ENCODE results near the gene CITED4.
A peak's percentile ranks its signal among the peaks of the same experiment; 100 is the strongest.

CITED4 gene

DNA sequence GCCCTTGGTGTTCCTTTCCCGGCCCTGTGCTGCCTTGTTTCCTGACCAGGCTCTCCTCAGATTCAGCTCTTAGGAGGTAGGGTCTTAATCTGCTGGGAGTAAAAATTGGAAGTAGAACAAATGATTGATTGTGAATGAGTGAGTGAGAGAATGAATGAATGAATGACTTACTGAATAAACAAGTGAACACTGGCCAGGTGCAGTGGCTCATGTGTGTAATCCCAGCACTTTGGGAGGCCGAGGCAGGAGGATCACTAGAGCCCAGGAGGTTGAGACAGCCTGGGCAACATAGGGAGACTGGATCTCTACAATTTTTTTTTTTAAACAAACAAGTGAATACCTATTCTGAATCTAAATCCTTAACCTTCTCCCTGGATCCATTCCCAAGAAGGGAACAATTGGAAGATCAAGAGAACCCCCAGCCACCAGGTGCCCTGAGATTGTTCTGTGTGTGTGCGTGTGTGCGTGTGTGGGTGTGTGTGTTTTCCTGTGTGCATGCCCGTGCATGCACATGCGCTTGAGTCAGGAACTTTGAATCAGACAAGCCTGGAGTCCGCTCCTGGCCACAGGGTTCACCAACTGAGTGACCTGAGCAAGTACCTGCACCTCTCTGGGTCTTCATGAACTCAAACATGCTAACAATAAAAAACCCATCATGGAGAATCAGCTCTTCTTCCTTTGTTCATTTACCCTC lies 24.3 kb upstream of the CITED4 start:
- no peak for DNase-seq

- DNase-seq: no peak
Observed at GRCh38 chr1:40884055-40884795, 22.1 kb upstream of the CITED4 start.

DNA sequence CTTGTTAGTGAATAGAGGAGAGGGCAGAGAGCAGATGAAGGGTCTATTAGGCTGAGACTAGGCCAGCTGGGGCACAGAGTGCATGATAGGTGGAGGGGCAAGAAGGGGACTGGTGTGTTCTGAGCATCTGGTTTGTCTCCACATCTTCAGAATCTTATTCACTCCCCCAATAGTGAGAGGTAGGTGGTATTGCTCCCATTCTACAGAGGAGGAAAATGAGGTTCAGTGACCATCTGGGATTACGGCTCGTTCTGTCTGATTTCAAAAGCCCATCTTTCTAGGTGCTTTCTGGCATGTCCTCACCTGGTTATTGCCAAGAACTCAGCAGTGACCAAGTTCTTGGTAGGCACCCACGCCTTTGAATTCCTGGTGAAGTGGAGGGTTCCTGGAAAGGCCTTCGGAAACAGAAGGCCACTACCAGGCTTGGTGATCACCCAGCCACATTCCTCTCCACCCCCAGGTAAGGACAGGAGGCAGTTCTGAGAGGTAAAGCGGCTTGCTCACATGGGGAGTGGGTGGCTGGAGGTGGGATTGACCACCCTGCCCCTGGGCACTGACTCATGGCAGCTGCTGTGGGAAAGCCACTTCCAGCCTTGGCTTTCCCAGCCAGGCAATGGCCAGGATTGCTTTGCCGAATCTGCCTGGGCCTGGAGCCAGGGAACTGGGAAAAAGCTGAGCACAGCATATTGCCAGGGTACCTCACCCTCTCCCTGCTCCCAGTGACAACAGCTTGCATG lies 18.8 kb upstream of the CITED4 start:
- DNase-seq: no peak

- DNase-seq: no peak
Observed at GRCh38 chr1:40879482-40880175, 17.5 kb upstream of the CITED4 start.

GRCh38 chr1:40878906-40879305 lies 16.7 kb upstream of the CITED4 start:
- DNase-seq: no peak

DNA sequence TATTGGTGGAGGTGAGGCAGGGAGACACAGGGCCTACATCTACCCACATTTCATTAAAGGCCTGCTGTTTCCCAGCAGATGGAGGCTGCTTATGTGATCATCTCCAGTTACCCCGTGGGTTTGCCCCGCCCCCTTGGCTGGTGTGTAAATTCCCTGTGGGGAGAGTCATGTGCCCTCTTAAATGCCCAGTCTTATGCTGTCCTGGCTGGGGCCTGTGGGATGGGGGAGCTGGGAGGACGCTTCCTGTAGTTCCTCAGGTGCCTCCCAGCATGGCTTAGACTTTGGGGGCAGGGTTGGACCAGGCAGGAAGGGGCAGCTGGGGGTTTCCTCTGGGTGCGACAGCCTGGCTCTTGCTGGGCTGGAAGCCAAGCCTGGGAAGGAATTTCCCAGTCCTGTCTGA lies 15.5 kb upstream of the CITED4 start:
- peak; percentile 83 for DNase-seq

- DNase-seq: no peak
Observed at GRCh38 chr1:40876891-40877290, 14.7 kb upstream of the CITED4 start.

DNA sequence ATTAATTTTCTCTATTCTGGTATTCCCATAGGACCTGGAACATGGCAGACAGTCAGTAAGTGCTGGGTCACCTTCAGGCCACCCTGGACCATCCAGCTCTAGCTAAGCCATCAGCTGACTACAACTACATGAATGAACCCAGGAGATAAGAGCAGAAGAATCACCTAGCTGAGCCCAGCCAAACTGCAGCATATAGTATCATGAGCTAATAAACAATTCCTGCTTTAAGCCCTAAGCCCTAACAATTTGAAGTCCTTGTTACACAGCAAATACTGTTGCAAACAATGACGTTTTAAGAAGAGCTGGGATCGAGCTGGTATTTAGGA lies 14.2 kb upstream of the CITED4 start:
- DNase-seq: no peak

GRCh38 chr1:40873863-40874472 lies 11.8 kb upstream of the CITED4 start:
- no peak for DNase-seq

DNA sequence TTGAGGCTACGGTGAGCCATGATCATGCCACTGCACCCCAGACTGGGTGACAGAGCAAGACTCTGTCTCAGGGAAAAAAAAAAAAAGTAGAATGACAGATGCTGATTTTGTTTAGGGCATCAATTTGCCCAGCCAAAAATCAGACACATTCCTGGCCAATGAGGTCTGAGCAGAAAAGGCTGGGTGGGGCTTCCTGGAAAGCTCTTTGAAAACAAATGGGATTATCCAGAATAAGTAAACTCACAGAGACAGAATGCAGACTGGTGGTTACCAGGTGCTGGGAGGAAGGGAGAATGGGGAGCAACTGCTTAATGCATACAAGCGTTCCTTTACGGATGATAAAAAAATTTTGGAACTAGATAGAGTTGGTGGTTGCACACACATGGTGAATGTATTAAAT lies 10.1 kb upstream of the CITED4 start:
- DNase-seq: peak; percentile 31

GRCh38 chr1:40870135-40870728 lies 8.1 kb upstream of the CITED4 start:
- no peak for DNase-seq

- no peak for DNase-seq
Observed at GRCh38 chr1:40868051-40868723, 6.0 kb upstream of the CITED4 start.

DNA sequence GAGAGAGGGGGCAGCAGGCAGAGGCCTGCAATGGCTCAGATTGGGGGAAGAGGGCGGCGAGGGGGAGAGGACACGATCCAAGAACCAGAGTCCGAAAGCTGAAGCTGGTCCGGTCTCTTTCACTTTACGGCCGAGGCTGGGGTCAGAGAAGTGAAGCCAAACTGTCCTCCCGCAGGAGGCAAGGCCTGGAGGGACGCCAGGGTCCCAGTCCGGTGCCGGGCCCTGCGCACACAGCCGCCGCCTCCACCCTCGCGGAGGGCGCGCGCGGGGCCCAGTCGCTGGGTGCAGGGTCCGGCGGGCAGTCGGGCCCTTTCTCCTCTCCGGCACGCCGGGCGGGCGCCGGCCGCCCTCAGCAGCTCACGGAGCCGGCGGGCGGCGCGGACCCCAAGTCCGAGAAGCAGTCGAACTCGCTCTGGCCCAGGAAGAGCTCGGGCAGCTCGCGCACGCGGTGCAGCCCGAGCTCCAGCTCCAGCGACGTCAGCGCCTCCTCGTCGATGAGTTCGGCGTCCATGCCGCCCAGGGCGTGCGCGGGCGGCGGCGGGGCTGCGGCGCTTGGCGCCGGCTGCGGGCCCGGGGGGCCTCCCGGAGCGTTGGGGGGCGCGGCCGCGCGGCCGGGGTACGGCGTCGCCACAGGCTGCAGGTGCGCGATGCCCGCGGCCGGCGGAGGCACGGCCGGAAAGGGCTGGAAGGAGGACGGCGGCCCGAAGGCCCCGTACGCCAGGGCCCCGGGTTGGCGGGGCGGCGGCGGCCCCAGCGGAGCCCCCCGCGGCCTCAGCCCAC lies 749 bp downstream of the CITED4 start:
- DNase-seq: peak; percentile 39

- DNase-seq: no peak
Observed at GRCh38 chr1:40860706-40861223, 1.4 kb downstream of the CITED4 start.

GRCh38 chr1:40858856-40859416 lies 3.2 kb downstream of the CITED4 start:
- no peak for DNase-seq

- no peak for DNase-seq
Observed at GRCh38 chr1:40857737-40858136, 4.4 kb downstream of the CITED4 start.

DNA sequence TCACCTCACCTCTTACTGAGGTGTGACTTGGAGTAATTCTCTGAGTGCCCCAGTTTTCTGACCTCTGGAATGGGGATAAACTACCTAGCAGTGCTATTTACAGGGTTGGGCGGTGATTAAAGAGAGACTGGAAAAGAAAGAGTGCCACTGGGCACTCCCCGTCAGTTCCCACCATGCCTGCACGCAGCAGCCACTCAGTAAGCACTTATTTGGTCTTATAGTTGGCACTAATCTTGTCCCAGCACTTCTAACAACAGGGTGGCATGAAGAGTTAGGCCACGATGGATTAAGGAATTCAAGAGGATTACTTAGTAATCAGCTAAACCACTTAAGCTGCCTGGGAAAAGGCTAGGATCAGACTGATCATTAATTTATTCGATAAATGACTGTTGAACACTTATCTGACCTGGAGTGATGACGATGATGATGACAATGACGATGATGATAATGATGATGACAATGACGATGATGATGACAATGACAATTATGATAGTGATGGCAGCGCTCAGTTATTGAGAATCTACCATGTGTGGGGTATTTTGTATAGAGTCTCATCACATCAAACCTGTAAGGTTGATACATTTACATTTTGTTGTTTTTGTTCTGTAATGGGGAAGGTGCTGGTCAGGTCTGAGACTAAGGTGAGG lies 5.4 kb downstream of the CITED4 start:
- no peak for DNase-seq

DNA sequence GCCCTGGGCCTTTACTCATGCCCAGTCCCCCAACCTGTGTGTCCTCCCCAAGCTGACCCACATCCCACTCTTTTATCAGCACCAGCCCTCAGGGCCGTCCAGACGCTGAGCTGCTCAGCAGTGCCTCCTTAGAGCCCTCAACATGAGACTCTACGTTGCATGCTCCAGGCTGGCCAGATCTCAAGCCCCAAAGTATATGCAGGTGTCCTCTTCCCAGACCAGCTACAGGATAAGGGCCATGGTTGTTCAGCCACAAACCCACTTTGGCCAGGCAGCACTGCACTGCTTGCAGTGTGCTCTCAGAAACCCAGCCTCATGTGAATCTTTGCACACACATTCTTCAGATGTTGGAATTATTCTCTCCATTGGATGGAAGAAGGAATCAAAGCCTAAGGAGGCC lies 6.0 kb downstream of the CITED4 start:
- no peak for DNase-seq

DNA sequence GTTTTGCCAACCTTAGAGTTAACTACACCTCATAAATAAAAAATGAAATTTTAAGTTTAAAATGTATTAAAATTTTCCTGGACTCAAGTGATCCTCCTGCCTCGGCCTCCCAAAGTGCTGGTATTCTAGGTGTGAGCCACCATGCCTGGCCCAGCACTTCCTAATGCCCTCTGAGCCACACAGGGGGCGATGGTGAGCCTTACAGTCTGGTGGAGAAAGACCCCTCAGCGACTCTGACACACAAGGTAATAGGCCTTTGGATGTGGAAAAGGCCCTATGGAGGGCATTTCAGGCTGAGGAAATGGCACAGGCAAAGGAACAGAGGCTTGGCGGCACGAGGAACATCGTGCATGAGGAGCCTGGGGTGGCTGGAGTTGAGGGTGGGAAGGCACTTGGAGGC lies 6.7 kb downstream of the CITED4 start:
- no peak for DNase-seq

DNA sequence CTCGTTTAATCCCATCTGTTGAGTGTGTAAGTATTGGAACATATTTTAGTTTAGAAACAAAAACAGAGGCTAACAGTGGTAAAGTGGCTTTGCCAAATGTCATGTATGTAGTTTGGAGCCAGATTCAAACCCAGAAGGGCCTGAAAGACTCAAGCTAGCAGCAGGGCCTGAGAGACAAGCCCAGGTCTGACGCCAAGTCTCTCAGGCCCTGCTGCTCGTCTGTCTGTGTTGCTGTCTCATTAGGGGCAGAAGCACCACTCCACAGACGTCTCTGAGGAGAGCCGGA lies 8.3 kb downstream of the CITED4 start:
- DNase-seq: no peak
